ENCODE data around the gene TMC4.
A peak's percentile ranks its signal among the peaks of the same experiment; 100 is the strongest.
"Not testable (repeated sequence)": the region's sequence is repeated elsewhere in the genome, so short reads cannot be mapped to it uniquely, and the experiment has no call there.

The TMC4 gene

GRCh38 chr19:54203151-54203611, 30.2 kb upstream of the TMC4 start:
- DNase-seq: no peak

GRCh38 chr19:54201980-54202379, 29.0 kb upstream of the TMC4 start:
- DNase-seq: no peak

- no peak for DNase-seq
These were observed 28.3 kb upstream of the TMC4 start for GRCh38 chr19:54201172-54201701.

DNA sequence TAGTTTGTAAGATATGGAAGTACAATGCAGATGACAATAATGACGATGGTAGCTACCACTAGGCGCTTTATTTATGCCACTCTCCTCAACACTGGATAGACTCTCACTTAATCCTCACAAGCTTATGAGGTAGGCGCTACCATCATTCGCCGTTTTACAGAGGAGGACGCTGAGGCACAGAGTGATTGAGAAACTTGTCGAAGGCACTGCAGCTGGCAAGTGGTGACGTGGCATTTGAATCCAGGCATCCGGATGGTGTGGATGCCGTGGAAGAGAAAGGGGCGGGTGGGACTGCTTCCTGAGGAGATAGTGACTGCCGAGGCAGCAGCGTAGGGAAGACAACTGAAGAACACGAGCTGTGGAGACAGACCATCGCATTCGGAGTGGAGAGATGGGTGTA, 26.4 kb upstream of the TMC4 start:
- no peak for DNase-seq

- DNase-seq: no peak
These were observed 24.2 kb upstream of the TMC4 start for GRCh38 chr19:54197121-54197520.

DNA sequence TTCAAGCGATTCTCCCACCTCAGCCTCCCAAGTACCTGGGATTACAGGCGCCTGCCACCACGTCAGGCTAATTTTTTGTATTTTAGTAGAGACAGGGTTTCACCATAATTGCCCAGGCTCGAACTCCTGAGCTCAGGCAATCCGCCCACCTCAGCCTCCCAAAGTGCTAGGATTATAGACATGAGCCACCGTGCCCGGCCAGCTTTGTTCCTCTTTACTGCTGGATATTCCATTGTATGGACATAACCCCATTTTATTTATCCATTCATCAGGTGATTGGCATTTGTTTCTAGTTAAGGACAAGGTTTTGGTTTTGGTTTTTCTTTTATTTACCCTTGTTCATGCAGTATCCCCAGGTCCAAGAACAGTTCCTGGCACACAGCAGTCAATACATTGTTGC, 23.6 kb upstream of the TMC4 start:
- DNase-seq: no peak

- not testable (repeated sequence) for DNase-seq
These were observed 21.5 kb upstream of the TMC4 start for GRCh38 chr19:54194463-54194862.

DNA sequence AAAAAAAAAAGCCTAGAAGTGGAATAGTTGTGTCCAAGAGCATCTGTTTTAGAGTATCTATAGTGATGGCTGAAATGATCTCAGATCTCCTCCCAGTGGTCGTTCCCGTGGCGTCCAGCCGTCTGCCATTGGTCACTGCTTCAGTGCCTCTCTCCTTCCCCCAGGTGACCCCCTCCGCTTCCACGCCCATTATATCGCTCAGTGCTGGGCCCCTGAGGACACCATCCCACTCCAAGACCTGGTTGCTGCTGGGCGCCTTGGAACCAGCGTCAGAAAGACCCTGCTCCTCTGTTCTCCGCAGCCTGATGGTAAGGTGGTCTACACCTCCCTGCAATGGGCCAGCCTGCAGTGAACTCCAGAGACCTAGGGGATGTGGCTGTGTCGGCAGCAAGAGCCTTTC, 20.1 kb upstream of the TMC4 start:
- DNase-seq: no peak

DNA sequence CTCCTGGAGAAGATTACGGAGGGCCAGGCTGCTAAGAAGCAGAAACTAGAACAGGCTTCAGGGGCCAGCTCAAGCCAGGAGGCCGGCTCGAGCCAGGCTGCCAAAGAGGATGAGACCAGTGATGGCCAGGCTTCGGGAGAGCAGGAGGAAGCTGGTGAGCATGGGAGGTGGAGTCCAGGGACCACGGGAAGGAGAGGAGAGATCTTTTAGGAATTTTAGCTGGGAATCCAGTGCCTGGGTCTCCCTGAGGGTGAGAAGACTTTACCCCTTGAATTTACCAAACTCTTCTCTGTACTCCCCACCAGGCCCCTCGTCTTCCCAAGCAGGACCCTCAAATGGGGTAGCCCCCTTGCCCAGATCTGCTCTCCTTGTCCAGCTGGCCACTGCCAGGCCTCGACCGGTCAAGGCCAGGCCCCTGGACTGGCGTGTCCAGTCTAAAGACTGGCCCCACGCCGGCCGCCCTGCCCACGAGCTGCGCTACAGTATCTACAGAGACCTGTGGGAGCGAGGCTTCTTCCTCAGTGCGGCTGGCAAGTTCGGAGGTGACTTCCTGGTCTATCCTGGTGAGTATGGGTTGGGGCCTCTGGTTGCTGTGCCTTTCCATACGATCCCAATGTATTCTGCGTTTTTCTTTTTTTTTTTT, 19.0 kb upstream of the TMC4 start:
- no peak for DNase-seq

DNA sequence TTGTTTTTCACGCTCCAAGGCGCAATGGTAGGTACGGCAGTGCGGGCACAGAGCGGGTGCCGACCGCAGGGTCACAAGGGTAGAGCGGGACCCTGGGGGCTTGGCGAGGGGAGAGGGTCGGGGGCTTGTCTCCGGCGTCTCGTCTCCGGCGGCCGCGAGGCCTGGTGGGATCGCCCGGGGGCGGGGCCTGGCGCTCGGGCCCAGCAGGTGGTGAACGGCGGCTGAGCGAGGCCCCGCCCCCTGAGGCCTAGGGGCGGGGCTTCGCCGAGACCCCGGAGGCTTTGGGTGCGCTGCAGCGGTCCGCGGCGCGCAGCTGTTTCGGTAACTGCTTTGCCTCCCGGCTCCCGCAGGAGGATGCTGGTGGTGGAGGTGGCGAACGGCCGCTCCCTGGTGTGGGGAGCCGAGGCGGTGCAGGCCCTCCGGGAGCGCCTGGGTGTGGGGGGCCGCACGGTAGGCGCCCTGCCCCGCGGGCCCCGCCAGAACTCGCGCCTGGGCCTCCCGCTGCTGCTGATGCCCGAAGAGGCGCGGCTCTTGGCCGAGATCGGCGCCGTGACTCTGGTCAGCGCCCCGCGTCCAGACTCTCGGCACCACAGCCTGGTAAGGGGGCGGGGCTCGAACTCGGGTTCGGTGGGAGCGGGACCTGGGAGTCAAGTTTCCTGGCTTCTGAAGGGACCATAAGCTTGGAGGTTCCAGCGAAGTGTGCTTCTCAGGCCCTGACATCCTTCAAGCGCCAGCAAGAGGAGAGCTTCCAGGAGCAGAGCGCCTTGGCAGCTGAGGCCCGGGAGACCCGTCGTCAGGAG, 18.3 kb upstream of the TMC4 start, which contains the start of gene TSEN34:
Gene TSEN34, plus strand, starts transcription at position 298 of the 800 bp plus-strand sequence. Its CDS starts 57 bp downstream, at position 355.
- peak; percentile 91 for DNase-seq

DNA sequence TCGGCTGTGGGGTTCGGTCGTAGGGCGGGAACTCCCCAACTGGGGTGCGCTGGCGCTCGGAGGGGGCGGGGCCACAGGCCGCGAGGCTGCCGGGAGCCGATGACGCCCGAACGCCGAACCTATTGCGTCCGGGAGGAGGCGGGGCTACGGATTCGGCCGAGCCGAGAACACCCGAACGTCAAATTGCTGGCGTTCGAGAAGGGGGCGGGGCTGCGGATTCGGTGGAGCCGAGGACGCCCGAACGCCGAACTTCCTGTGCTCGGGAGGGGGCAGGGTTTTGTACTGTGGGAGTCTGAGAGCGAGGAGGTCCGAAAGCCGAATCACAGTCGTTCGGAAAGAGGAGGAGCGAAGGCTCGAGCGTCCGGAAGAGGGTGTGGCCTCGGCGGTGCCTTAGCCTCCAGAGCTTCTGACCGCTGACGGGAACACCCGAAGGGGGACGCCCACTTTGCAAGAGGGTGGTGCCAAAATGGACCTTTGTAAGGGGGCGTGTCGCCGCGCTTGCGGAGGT, 17.6 kb upstream of the TMC4 start:
- peak; percentile 100 for DNase-seq

DNA sequence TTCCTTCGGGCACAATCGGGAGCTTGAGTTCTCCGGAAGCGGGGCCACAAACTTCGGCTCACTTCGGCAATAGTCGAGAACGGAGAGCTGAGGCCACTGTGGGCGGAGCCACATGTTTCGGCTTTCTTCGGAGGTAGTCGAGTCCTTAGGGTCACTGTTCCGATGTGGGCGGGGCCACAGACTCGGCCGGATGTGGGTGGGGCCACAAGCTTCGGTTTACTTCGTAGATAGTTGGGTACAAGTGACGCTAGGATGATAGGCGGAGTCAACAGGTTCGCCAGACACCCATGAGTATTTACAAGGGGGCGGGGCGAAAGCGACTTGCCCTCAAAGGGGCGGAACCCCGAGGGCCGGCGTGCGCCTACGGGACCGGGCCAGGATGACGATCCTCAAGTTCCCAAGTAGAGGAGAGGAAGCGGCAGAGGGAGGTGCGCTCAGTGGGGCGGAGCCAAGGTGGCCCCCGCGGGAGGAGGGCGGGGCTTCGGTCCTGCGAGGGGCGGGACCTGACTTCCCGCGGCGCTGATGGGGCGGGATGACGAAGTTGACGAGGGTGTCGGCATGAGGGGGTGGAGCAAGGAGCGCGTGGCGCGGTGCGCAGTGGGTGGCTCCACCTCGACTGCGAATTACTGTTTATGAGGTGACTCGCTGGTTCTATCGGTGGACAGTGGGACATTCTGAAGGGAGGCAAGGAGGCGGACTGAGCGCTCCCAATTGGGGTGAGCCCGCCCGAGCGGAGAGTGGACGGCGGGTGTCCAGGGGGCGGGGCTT, 17.0 kb upstream of the TMC4 start:
- DNase-seq: peak; percentile 100

DNA sequence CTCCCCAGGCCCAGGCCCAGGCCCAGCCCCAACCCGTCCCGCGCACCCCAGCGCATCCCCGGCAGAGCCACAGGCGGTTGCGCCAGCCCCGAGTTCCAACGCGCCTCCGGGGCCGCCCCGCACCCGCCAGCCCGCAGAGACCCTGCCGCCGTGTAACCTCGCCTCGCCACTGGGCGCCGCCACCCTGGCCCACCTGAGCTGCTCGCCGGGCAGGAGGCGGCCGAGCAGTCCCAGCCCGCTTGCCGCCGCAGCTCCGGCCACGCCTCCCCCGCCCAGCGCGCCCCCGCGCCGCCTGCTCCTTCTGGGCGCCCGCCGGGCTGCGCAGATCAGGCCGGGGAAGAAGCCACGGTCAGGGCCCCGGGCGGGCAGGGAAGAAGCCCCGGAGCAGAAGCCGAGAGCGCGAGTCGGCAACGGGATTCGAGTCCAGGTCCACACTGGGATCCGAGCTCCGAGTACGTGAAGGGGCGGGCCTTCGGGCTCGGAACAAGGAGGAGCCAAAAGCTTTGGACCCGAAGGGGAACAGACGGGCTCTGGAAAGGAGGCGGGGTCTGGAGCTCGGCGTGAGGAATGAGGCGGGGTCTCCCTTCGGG, 16.3 kb upstream of the TMC4 start, which contains the start of gene MBOAT7:
Gene MBOAT7, minus strand, starts transcription at position 436 of the 590 bp plus-strand sequence. CDS start 1,072 bp downstream, outside the sequence.
- no peak for DNase-seq

GRCh38 chr19:54188215-54188871, 15.4 kb upstream of the TMC4 start:
- peak; percentile 65 for DNase-seq

DNA sequence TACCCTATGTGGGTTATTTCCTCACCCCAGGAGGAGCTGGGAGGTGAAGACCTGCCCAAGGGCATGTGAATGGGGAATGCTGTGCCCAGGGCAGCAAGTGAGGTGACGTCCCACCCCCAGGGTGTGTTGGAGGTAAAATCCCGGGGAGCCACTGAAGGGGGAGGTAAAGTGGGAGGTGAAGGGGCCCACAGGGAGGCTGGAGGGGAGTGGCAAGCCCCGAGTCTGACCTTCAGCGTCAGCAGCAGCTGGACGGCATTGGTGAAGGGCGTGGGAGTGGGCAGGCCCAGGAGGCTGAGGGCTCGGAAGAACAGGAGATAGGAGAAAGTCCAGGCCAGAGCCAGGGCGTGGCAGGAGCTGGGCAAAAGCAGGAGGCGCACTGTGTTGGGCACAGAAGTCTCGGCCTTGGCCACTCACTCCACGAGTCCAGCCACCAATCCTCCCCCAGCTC, 14.0 kb upstream of the TMC4 start:
- DNase-seq: no peak

GRCh38 chr19:54186351-54186750, 13.4 kb upstream of the TMC4 start:
- no peak for DNase-seq

DNA sequence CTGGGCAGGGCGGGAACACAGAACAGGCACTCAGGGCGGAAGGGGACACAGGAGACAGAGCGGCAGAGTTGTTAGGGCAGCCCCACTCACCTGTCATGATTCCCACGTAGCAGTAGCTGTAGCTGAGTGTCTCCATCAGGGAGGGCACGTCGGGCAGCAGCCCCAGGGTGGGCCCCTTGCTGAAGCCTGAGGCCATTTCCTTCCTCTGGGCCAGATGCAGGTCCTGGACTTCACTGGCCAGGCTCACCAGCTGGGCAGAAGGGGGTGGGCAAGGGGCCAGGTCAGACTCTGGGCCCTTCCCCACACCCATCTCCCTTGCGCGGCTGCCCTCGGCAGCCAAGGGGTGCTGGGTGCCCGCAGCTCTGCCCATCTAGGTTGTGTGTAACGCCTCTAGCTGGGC, 10.5 kb upstream of the TMC4 start:
- DNase-seq: no peak

DNA sequence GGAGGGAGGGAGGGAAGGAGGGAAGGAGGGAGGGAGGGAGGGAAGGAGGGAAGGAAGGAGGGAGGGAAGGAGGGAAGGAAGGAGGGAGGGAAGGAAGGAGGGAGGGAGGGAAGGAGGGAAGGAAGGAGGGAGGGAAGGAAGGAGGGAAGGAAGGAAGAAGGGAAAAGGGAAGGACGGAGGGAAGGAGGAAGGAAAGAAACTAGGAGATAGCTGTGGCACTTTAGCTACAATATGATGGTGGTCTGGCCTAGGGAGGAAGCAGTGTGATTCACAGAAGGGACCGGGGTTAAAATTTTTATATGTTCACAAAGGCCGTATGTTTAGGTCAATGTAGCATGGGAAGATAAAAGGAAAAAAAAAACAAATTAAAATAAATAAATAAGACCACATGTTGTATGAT, 8.9 kb upstream of the TMC4 start:
- DNase-seq: not testable (repeated sequence)

DNA sequence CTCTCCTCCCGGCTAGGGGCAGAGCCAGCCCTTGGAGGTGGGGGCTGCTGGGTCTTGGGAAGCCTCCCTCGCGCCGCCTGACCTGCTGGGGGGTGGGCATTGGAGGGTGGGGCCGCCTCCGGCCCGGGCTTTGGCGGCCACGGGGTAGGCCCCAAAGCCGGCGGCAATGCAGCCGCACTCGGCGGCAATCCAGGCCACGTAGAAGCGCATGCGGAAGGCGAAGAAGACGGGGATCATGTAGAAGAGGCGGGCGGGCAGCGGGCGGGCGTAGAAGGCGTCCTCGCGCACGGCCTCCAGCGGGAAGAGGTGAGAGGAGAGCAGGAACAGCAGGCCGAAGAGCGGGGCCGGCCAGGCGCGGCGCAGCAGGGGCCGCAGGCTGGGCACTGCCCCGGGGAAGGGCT, 7.7 kb upstream of the TMC4 start:
- DNase-seq: no peak

GRCh38 chr19:54179921-54180461, 7.0 kb upstream of the TMC4 start:
- no peak for DNase-seq

DNA sequence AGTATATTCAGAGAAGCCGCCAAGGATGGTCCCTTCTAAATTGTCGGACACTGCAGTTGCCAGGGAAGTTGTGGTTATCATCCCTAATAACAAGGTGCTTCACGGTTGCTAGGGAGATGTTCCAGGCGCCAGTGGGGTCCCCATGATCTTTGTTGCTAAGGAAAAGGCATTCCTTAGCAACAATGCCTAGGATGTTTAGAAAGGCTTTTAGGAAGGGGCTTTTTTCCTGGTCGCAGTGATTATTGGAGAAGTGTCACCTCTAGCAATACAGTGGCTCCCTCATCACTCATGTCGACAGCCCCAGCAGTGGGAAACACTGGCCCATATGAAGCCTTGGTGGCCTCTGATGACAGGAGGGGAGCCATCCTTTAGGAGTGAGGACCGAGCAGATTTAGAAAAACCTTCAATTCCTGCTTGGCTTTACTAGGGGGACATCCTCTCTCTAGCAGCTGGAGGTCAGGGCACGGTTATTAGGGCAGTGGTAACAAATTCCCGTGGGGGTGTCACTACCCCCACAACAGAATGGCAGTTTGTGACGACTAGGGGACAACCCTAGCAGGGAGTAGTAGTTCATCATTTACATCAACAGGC, 6.4 kb upstream of the TMC4 start:
- DNase-seq: no peak
